ENCODE data around the gene STXBP4.

DNA sequence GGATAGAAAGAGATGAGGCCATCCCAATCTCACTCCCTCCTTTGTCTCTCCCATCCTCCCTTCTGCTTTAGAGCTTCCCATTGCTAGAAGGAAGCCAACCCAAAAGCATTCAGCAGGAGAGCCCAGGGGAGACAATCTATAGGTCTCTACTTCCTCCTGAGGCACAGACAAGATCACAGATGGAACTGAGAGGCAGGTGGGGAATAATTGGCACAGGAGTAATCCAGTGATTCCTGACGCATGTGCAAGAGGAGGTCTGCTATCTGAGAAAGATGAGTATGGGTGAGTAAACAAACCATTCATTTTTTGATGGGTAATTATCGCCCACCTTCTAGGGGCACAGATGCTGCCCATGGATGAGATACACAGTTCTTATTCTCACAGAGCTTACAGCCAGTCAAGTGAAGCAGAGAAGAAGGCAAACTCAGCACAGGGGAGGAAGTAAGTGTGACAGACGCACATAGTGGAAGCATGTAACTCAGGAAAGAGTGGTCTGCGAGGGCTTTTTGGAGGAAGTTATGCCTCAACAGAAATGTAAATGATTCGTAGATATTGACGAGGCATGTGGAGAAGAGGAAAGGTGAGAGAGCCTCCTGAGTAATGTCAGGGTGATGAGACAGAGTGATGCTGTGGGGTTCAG, 207.3 kb downstream of the STXBP4 start:
- TF ChIP-seq, protein P1, sequence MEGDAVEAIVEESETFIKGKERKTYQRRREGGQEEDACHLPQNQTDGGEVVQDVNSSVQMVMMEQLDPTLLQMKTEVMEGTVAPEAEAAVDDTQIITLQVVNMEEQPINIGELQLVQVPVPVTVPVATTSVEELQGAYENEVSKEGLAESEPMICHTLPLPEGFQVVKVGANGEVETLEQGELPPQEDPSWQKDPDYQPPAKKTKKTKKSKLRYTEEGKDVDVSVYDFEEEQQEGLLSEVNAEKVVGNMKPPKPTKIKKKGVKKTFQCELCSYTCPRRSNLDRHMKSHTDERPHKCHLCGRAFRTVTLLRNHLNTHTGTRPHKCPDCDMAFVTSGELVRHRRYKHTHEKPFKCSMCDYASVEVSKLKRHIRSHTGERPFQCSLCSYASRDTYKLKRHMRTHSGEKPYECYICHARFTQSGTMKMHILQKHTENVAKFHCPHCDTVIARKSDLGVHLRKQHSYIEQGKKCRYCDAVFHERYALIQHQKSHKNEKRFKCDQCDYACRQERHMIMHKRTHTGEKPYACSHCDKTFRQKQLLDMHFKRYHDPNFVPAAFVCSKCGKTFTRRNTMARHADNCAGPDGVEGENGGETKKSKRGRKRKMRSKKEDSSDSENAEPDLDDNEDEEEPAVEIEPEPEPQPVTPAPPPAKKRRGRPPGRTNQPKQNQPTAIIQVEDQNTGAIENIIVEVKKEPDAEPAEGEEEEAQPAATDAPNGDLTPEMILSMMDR (IDR thresholded peaks at IDR 0.05; ENCODE audit: extremely low read depth in 1 of 2, insufficient read depth in 1 of 2, low read depth in 1 of 2, low read length in 2 of 2) = no peak
- TF ChIP-seq POLR2AphosphoS5 (IDR thresholded peaks at IDR 0.05; ENCODE audit: insufficient read depth, low read depth, low read length) (no peak), POLR2A (IDR thresholded peaks at IDR 0.05; ENCODE audit: low read depth, low read length) (no peak), EZH2 (IDR thresholded peaks at IDR 0.05; ENCODE audit: borderline replicate concordance, low read depth, low read length, severe bottlenecking) (no peak), GATA2 (IDR thresholded peaks at IDR 0.05; ENCODE audit: insufficient read depth, insufficient read length, low read depth, low read length) (no peak), JUN (IDR thresholded peaks at IDR 0.05; ENCODE audit: borderline replicate concordance, insufficient read depth, insufficient read length, low read depth) (no peak)
- TF ChIP-seq, protein P2, sequence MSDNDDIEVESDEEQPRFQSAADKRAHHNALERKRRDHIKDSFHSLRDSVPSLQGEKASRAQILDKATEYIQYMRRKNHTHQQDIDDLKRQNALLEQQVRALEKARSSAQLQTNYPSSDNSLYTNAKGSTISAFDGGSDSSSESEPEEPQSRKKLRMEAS (IDR thresholded peaks at IDR 0.05; ENCODE audit: insufficient read depth, insufficient read length) = no peak
